PFSK-1 (cell line): ENCODE results near the gene NOXO1.

Experiments used
- FOXP2 ChIP-seq: optimal IDR thresholded peaks from 2 replicates; pipeline ENCODE3; 2011; ENCODE audit warnings: borderline replicate concordance, control low read depth, inconsistent platforms; ENCODE audit not compliant: insufficient read depth; ENCODE audit errors: extremely low read length, extremely low read depth
- POLR2AphosphoS5 ChIP-seq: IDR thresholded peaks from 2 replicates; pipeline ENCODE4 v1.6.1; 2012; ENCODE audit warnings: low read depth, mild to moderate bottlenecking, control low read depth, low read length, moderate library complexity
- REST ChIP-seq, 2 experiments: IDR thresholded peaks; 2 replicates each; pipeline versions ENCODE4 v1.6.1 to v1.8.0; 2011 to 2012; ENCODE audit warnings: low read depth in 2 of 2, low read length in 2 of 2, control low read depth in 1 of 2, inconsistent platforms in 1 of 2, mild to moderate bottlenecking in 1 of 2, moderate library complexity in 1 of 2; ENCODE audit not compliant: insufficient read depth in 1 of 2
- SIN3A ChIP-seq: IDR thresholded peaks from 2 replicates; pipeline ENCODE4 v1.6.1; 2012; ENCODE audit warnings: mild to moderate bottlenecking, low read length, moderate library complexity, borderline replicate concordance; ENCODE audit not compliant: insufficient read depth
- TAF1 ChIP-seq: IDR thresholded peaks from 2 replicates; pipeline ENCODE4 v1.6.1; 2012; ENCODE audit warnings: low read length, control low read depth, borderline replicate concordance; ENCODE audit not compliant: insufficient read depth

GRCh38 chr16:1979271-1980029 lies 1.8 kb downstream of the NOXO1 start:
- no peak for TF ChIP-seq POLR2AphosphoS5
- no peak for TF ChIP-seq SIN3A
- no peak for TF ChIP-seq REST (IDR thresholded peaks at IDR 0.05; ENCODE audit: insufficient read depth in 1 of 2, low read depth in 2 of 2, low read length in 2 of 2)
- TF ChIP-seq TAF1 = no peak
- no peak for TF ChIP-seq FOXP2
